C4-2B (cell line): Measurements from ENCODE around the gene FXYD5.

ENCODE experiments used
- ZFX ChIP-seq: fragments of 450-650 bp; IDR thresholded peaks from 2 replicates; pipeline ENCODE4 v1.6.1; 2017
- TF ChIP-seq, protein P1 (sequence below): fragments of 450-650 bp; conservative IDR thresholded peaks from 2 replicates; pipeline ENCODE4 v1.5.1; 2017; ENCODE audit warnings: mild to moderate bottlenecking

GRCh38 chr19:35114353-35115176, 40.0 kb upstream of the FXYD5 start:
- TF ChIP-seq, protein P1, sequence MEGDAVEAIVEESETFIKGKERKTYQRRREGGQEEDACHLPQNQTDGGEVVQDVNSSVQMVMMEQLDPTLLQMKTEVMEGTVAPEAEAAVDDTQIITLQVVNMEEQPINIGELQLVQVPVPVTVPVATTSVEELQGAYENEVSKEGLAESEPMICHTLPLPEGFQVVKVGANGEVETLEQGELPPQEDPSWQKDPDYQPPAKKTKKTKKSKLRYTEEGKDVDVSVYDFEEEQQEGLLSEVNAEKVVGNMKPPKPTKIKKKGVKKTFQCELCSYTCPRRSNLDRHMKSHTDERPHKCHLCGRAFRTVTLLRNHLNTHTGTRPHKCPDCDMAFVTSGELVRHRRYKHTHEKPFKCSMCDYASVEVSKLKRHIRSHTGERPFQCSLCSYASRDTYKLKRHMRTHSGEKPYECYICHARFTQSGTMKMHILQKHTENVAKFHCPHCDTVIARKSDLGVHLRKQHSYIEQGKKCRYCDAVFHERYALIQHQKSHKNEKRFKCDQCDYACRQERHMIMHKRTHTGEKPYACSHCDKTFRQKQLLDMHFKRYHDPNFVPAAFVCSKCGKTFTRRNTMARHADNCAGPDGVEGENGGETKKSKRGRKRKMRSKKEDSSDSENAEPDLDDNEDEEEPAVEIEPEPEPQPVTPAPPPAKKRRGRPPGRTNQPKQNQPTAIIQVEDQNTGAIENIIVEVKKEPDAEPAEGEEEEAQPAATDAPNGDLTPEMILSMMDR = peak; percentile 96
- TF ChIP-seq ZFX = no peak
